GM19351 (cell line): ENCODE results near the gene AUTS2.

Source experiments
- ATAC-seq: cut with Tn5 transposase; IDR thresholded peaks from one replicate; pipeline ENCODE4 v1.9.1; 2021; ENCODE audit warnings: mild to moderate bottlenecking, moderate library complexity; ENCODE audit not compliant: unreplicated experiment

The AUTS2 gene

GRCh38 chr7:70421319-70421718 is 823.0 kb downstream of the AUTS2 start:
- ATAC-seq, result no peak

GRCh38 chr7:70426249-70426880 is 828.1 kb downstream of the AUTS2 start:
- peak; percentile 91 for ATAC-seq

GRCh38 chr7:70432567-70433001 is 834.3 kb downstream of the AUTS2 start:
- no peak for ATAC-seq

DNA sequence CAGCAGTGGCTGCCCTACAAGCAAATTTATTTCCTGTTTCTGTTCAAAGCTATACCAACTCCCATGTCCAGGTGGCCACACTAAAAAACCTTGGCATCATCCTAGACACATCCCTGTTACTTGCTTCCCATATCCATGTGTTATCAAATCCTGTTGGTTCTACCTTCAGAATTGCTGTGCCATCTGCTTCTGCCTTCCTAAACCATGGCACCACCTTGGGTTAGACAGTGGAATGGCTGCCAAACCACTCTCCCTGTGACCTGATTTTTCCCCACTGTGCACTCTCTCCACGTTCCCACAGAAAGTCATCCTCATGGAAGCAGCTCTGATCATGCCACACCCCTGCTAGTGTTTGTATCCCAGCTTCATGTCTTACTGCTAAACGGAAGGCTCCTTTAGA is 836.1 kb downstream of the AUTS2 start:
- ATAC-seq, result no peak

DNA sequence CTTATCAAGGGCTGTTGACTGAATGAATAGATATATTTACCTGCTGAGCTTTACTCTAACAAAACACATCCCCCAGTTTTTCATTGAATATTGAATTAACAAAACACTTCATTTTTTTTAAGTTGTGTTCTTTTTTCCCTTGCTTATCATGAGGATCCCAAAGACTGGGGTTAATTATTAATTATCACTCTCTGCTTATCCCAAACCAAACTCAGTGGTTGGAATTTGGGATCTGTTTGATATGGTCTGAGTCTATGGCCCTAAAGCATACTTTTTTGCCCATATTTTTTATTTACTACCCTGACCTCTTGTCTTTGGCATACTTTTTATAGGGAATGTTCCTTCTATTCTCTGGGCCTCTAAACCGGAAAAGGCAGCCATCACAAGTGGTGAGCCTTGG is 836.5 kb downstream of the AUTS2 start:
- ATAC-seq, result no peak

DNA sequence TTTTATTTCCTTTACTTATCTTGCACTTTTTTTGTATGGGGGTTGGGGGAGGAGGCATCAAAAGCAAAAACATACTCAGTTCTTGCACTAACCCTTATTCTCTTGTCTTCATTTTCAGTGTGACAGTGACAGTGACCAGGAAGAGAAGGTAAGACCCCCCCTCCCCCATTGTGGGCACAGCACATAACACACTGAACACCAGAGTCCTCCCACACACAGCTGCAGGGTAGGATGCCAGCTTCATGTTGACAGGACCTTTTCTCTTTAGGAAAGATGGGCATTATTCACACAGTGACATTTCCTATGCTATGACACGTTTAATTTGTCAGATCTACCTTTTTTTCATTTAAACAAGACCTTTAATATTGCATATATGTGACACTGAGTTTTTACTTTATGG is 837.4 kb downstream of the AUTS2 start:
- no peak for ATAC-seq

DNA sequence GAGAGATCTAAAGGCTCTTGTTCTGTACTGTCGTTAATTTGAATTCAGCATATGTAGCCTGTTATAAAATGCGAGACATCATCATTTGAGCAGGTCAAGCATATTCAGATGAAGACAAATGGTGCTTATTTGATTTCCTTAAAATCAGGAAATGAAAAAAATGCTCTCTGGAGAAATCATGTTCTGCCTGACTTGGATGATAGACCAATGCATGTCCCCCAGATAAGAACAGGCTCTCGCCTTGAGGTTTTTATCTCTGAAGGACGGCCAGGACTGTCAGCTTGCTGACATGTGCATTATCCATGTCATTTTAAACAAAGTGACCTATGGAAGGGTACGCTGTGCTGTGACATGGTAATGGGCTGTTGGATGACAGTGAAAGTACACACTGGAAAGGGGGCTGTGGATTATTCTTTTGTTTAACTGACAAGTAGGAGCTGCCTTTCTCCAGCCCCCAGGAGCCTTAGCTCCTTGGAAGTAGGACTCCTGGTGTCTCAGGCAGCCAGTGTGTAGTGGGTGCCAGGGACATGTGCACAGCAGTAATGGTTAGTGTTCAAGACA is 838.6 kb downstream of the AUTS2 start:
- no peak for ATAC-seq

GRCh38 chr7:70439651-70440050 is 841.4 kb downstream of the AUTS2 start:
- no peak for ATAC-seq

GRCh38 chr7:70446448-70447143 is 848.3 kb downstream of the AUTS2 start:
- no peak for ATAC-seq

DNA sequence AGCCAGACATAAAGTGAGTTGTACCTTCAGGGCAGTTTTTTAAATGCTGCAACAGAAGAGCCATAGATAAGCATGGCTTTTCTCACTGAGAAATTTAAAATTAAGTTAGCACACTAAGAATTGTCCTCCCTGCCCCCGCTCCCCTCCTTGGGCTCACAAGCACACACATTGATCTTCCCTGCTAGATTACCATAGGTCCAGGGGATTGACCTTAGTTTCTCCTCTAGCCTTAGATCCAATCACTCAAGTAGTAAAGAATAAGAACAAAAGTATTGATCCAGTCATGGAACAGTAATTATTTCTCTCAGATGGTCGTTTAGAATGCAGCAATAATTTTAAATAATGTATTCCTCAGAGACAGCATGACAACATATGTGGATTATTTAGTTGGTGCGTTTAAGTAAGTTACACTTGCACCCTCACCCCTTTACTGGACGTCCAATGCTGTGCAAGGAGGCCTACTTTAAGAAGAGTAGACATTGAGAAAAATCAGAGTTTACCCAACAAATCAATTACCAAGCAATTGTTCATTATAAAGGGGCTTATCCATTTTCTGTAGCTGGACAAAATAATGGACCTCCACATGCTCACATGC is 850.1 kb downstream of the AUTS2 start:
- no peak for ATAC-seq

DNA sequence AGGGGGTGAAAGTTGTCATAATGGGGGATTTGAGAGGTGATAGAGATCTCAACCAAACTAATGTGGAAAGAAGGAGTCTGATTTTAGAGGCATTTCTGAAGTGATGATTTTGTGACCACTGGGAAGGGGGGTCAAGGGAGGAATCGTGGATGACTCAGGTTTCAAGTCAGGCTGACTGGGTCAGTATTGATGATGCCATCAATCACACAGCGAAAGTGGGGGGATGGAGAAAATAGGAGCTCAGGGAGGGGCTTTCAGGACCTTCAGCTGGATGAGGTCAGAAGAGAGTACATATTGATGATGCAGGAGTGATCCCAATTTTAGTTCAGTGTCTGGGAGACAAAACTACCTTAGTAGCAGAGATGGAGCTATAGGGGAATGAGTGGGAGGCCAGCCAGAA is 852.5 kb downstream of the AUTS2 start:
- ATAC-seq, result no peak

DNA sequence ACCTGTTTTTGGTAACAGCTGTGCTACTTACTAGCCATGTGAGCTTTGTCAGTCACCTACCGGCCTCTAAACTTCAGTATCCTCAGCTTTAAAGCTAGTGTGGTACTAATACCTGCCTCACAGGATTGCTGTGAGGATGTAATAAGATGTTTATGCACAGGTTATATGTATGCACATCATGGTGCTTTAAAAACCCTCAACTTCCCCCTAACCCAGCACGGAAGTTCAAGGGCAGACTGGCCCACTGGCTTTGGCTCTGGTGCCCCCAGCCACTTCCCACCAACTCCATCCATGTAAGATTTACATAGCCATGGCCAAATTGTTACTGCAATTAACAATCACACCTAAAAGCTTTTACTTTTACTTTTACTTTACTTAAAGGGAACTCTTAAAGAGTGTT is 857.6 kb downstream of the AUTS2 start:
- ATAC-seq, result no peak

DNA sequence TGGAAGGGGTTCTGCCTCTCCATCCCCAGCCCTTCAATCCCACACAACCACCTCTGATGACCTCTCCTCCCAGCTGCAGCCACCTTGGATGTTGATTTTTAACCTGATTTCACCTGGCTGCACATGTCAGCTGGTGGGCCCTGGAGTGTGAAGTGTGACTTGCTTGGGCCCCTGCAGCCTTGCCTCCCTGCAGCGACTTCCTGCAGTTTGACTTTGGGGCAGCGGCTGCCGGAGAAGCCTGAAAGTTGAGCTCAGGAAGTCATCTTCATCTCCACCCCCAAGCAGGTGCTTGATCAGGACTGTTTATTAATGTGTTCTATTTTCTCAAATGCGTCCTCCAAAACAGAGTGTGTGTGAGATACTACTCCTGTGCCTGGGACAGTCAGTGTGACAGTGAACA is 858.4 kb downstream of the AUTS2 start:
- peak; percentile 73 for ATAC-seq

DNA sequence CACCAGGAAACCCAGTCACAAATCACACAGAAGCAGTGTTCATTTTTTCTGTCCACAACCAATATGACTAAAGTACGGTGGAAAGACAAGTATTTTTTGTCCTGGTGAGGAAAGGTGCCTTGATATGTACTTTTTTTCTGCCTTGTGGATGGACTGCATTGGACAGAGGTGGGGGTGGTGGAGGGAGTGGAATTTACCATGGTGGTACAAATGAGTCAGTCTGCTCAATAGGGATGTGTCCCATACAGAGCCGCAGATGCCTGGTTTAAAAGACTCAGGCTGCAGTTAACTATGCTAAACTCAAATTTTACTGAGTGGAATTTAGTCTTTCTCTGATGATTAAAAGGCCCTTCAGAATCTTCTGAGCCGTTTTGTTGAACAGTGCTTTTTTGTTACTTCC is 859.2 kb downstream of the AUTS2 start:
- no peak for ATAC-seq

GRCh38 chr7:70457883-70458680 is 859.8 kb downstream of the AUTS2 start:
- no peak for ATAC-seq

DNA sequence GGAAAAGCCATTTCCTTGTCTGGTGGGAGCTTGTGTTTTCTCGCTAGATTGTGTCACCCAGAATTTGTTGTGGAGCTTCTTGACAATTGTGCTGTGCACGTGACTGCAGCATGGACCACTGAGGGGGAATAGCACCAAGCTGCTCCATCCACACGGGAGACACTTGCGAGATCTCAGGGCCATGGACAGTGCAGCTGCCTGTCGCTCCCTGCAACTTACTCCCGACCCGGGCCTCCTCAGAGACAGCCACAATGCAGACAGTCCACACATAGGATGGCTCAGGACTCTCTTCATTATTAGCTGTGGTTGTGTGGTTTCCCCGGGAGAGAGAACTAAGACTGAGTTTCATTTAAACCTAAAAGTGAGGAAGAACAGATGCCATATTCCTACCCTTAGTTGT is 860.5 kb downstream of the AUTS2 start:
- ATAC-seq, result no peak

- ATAC-seq, result no peak
Observed at GRCh38 chr7:70459546-70459945, 861.3 kb downstream of the AUTS2 start.

DNA sequence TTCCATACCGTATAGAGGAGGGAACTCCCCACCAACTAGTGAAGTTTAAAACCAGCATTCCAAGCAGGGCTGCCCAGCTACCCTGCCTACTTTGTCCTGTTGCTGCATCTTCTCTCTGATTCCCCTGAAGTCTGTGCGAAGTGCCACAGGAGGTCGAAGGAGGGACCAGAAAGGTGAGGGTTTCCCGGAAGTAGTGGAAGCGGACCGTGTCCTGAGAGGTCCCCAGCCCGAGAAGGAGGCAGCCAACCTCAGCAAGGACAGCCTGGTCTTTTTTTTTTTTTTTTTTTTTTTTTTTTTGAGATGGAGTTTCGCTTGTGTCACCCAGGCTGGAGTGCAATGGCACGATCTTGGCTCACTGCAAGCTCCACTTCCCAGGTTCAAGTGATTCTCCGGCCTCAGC is 861.8 kb downstream of the AUTS2 start:
- ATAC-seq, result no peak

GRCh38 chr7:70460562-70460961 is 862.3 kb downstream of the AUTS2 start:
- ATAC-seq, result no peak

DNA sequence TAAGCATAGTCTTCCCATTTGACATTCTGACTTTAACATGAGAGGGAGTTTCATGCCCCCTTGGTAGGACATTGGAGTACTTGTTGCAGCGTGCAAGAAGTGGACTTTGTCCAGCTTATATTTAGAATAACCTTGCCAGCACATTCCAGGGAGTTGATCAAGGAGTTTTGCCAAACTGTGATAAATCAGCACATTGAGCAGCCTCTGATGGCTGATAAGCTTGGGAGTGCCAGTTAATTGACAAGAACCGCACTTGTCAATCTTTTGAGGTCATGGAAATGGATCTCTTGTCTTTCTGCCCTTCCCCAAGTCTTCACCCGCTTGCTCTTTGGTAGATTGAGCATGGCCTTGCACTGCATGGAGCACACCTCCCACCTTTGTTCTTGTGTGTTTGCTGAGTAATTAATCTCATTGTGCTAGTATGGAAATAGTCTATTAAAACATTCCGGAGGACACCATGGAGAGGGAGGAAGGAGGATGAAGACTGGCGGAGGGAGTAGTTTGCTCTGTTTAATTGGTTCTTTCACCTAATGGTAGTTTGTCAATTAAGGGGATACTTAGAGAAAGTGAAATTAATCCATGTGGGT is 865.2 kb downstream of the AUTS2 start:
- ATAC-seq, result no peak
